ENCODE data around the gene VHLL. TPM values are rescaled to one million over a fixed set of nuclear protein-coding genes. Genes with fewer than 3 reads are reported as not detected.

VHLL gene
- total RNA-seq, 2 donors from 2014 or later = not detected

- 90 to 100% methylated on average over 1 to 4 of the region's 4 CpGs for WGBS, 2 experiments (ENCODE audit: insufficient coverage in 1 of 2, insufficient read length in 1 of 2)
- no peaks in the 10 kb centered on the region for H3K9me3 Mint-ChIP-seq
- no peak for DNase-seq
- H3K4me1 Mint-ChIP-seq = no peaks in the 10 kb centered on the region
- no peak overlapping the region for H3K4me3 Mint-ChIP-seq
- TF ChIP-seq, protein P1, sequence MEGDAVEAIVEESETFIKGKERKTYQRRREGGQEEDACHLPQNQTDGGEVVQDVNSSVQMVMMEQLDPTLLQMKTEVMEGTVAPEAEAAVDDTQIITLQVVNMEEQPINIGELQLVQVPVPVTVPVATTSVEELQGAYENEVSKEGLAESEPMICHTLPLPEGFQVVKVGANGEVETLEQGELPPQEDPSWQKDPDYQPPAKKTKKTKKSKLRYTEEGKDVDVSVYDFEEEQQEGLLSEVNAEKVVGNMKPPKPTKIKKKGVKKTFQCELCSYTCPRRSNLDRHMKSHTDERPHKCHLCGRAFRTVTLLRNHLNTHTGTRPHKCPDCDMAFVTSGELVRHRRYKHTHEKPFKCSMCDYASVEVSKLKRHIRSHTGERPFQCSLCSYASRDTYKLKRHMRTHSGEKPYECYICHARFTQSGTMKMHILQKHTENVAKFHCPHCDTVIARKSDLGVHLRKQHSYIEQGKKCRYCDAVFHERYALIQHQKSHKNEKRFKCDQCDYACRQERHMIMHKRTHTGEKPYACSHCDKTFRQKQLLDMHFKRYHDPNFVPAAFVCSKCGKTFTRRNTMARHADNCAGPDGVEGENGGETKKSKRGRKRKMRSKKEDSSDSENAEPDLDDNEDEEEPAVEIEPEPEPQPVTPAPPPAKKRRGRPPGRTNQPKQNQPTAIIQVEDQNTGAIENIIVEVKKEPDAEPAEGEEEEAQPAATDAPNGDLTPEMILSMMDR (conservative IDR thresholded peaks at IDR 0.05) = no peak
- peaks cover 32% of the 10 kb centered on the region for H3K36me3 Mint-ChIP-seq (ENCODE audit: low read depth)
- Histone ChIP-seq H3K27me3 (ENCODE audit: control insufficient read depth, insufficient read depth, low read length, poor library complexity, severe bottlenecking) (no peaks in the 10 kb centered on the region), H3K27ac (ENCODE audit: low read depth, low read length) (no peak overlapping the region), H3K4me3 (ENCODE audit: low read length) (no peak overlapping the region), H3K36me3 (ENCODE audit: control insufficient read depth, insufficient read depth, low read length) (peaks cover 35% of the 10 kb centered on the region), H3K9ac (ENCODE audit: extremely low read depth, low read length, poor library complexity, severe bottlenecking) (no peak overlapping the region), H3K9me3 (ENCODE audit: control insufficient read depth, low read length) (no peaks in the 10 kb centered on the region), H3K4me1 (ENCODE audit: control insufficient read depth, insufficient read depth, low read length) (no peaks in the 10 kb centered on the region)
- H3K27me3 Mint-ChIP-seq (ENCODE audit: insufficient read depth) = no peaks in the 10 kb centered on the region
- no peak overlapping the region for H3K27ac Mint-ChIP-seq
Measured at GRCh38 chr1:156303241-156303640, 4.1 kb upstream of the VHLL start.

DNA sequence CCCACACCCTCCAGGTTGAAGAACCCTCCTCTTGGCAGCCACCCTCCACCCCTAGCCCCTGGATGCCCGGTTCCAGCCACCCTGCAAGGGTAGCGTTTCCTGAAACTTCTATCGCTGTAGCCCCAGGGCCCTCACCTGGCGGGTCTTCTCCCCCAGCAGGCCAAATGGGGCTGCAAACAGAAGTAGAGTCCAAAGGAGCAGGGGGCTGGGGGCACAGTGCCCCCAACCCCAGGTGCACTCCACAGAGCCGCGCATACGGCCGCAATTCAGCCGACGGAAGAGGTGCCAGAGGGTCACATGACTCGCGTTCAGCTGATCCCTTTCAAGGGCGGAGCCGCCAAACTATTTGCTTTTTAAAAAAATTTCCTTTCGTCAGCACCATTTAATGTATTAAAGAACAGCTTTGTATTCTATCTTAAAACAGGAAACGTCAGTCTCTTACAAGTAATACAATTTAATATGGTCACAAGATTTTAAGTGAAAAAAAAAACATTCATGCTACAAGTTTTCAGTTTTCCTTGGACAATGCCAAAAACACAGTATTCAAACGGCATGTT, 3.6 kb downstream of the VHLL start, which contains the start of gene GLMP:
Gene GLMP (minus strand): TSS at position 289 of the 557 bp plus-strand sequence. CDS start 34 bp downstream, at position 255.
- no peaks in the 10 kb centered on the region for H3K9me3 Mint-ChIP-seq
- H3K36me3 ChIP-seq (ENCODE audit: control insufficient read depth, insufficient read depth, low read length) = no peaks in the 10 kb centered on the region
- no peak within 1 kb of the TSS for H3K27ac ChIP-seq (ENCODE audit: low read depth, low read length)
- H3K9ac ChIP-seq (ENCODE audit: extremely low read depth, low read length, poor library complexity, severe bottlenecking) = peak within 1 kb of the TSS; percentile 66
- no peaks in the 10 kb centered on the region for H3K27me3 Mint-ChIP-seq (ENCODE audit: insufficient read depth)
- peak within 1 kb of the TSS; percentile 81 for H3K27ac Mint-ChIP-seq
- peak within 1 kb of the TSS; percentile 87 for H3K4me3 ChIP-seq (ENCODE audit: low read length)
- peak; percentile 81 for DNase-seq
- TF ChIP-seq, protein P1 (conservative IDR thresholded peaks at IDR 0.05) = no peak
- H3K4me1 ChIP-seq (ENCODE audit: control insufficient read depth, insufficient read depth, low read length) = peaks cover 7% of the 10 kb centered on the region
- peak within 1 kb of the TSS; percentile 82 for H3K4me3 Mint-ChIP-seq
- peaks cover 6% of the 10 kb centered on the region for H3K36me3 Mint-ChIP-seq (ENCODE audit: low read depth)
- H3K27me3 ChIP-seq (ENCODE audit: control insufficient read depth, insufficient read depth, low read length, poor library complexity, severe bottlenecking) = no peaks in the 10 kb centered on the region
- WGBS, 2 experiments (ENCODE audit: insufficient coverage in 1 of 2, insufficient read length in 1 of 2) = 6 to 19% methylated on average over 12 to 17 of the region's 17 CpGs
- H3K4me1 Mint-ChIP-seq = peaks cover 17% of the 10 kb centered on the region
- no peaks in the 10 kb centered on the region for H3K9me3 ChIP-seq (ENCODE audit: control insufficient read depth, low read length)

DNA sequence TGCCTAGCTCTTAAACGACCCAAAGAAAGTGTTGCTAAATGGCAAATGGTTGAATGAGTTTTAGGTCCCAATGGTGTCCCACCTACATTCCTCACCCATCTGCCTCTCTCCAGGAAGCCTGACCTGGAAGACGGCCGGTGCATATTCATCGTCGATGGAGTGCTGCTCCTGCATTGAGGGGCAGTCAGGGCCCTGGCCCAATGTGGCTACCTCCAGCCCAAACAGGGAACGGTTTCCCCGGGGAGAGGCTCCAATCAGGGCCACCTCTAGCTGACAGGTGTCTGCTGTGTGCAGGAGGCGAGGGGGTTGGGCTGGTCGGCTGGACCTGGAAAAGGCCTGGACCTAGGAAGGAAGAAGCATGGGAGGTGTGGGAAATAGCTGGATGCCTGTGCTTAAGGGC, 5.2 kb downstream of the VHLL start:
- Mint-ChIP-seq H3K27ac (no peak overlapping the region), H3K36me3 (ENCODE audit: low read depth) (peaks cover 12% of the 10 kb centered on the region), H3K27me3 (ENCODE audit: insufficient read depth) (no peaks in the 10 kb centered on the region), H3K4me3 (peak overlapping the region; percentile 82), H3K9me3 (no peaks in the 10 kb centered on the region), H3K4me1 (peaks cover 17% of the 10 kb centered on the region)
- no peak for DNase-seq
- TF ChIP-seq, protein P1 (conservative IDR thresholded peaks at IDR 0.05) = no peak
- H3K9ac ChIP-seq (ENCODE audit: extremely low read depth, low read length, poor library complexity, severe bottlenecking) = no peak overlapping the region
- 89 to 95% methylated on average over 3 to 9 of the region's 9 CpGs for WGBS, 2 experiments (ENCODE audit: insufficient coverage in 1 of 2, insufficient read length in 1 of 2)
- H3K4me3 ChIP-seq (ENCODE audit: low read length) = no peak overlapping the region
- no peaks in the 10 kb centered on the region for H3K27me3 ChIP-seq (ENCODE audit: control insufficient read depth, insufficient read depth, low read length, poor library complexity, severe bottlenecking)
- H3K4me1 ChIP-seq (ENCODE audit: control insufficient read depth, insufficient read depth, low read length) = peaks cover 7% of the 10 kb centered on the region
- no peak overlapping the region for H3K27ac ChIP-seq (ENCODE audit: low read depth, low read length)
- H3K9me3 ChIP-seq (ENCODE audit: control insufficient read depth, low read length) = no peaks in the 10 kb centered on the region
- no peaks in the 10 kb centered on the region for H3K36me3 ChIP-seq (ENCODE audit: control insufficient read depth, insufficient read depth, low read length)

Data from endodermal cell (in vitro differentiated cells).